B cell (primary cell): ENCODE measurements around the gene PRKN. TPM values are rescaled to one million over a fixed set of nuclear protein-coding genes. Genes with fewer than 3 reads are reported as not detected.

Experiments
- ATAC-seq: fragments of 200-7000 bp; cut with Tn5 transposase; one replicate; pipeline ENCODE4 v1.10.0; 2021; ENCODE audit warnings: low read depth, mild to moderate bottlenecking, moderate number of reproducible peaks, moderate library complexity
- CTCF ChIA-PET: fragments of 350-600 bp; sonication (Branson Sonifier 250); formaldehyde crosslinking; loops from one replicate; lab custom pipeline; 2021; ENCODE audit warnings: antibody characterized with exemption, inconsistent platforms; lab: Charles Lee
- POLR2A ChIA-PET: fragments of 350-600 bp; sonication (Branson Sonifier 250); formaldehyde crosslinking; loops from one replicate; lab custom pipeline; 2021; ENCODE audit warnings: antibody characterized with exemption; lab: Charles Lee
- DNase-seq: peaks from one replicate; pipeline ENCODE4 v3.0.0; 2013
- H2AFZ ChIP-seq: 2 replicates; pipeline ENCODE4 v1.6.1; 2012; ENCODE audit warnings: mild to moderate bottlenecking, low read depth, low read length; ENCODE audit not compliant: insufficient read depth, poor library complexity, severe bottlenecking
- H3K27ac ChIP-seq, 2 donors: 1 replicate in 1 of 2; 2 replicates in 1 of 2; pipeline ENCODE4 v1.5.1; 2012 to 2013; ENCODE audit warnings: low read length in 2 of 2, mild to moderate bottlenecking in 2 of 2, moderate library complexity in 1 of 2
- H3K27me3 ChIP-seq, 4 experiments: fragments of 200-600 bp in 1 of 4; sonication (generic) in 1 of 4; replicated peaks in 1 of 4; 1 replicate in 2 of 4; 2 replicates in 2 of 4; pipeline versions ENCODE4 v1.6.1 to v1.7.0; 2013 to 2016; ENCODE audit warnings: low read length in 3 of 4, mild to moderate bottlenecking in 2 of 4, mixed read lengths in 1 of 4, moderate library complexity in 1 of 4; ENCODE audit not compliant: insufficient read depth in 4 of 4, control insufficient read depth in 3 of 4; ENCODE audit errors: control extremely low read depth in 1 of 4
- H3K36me3 ChIP-seq, 2 experiments: replicated peaks in 1 of 2; 1 replicate in 1 of 2; 2 replicates in 1 of 2; pipeline versions ENCODE4 v1.6.1 to v1.7.1; 2013; ENCODE audit warnings: low read length in 1 of 2; ENCODE audit not compliant: insufficient read depth in 2 of 2, control insufficient read depth in 1 of 2; ENCODE audit errors: control extremely low read depth in 1 of 2, extremely low read depth in 1 of 2
- H3K4me1 ChIP-seq, 2 donors: fragments of 200-600 bp in 1 of 2; sonication (generic) in 1 of 2; 1 replicate in 1 of 2; 2 replicates in 1 of 2; pipeline versions ENCODE4 v1.5.1 to v1.6.1; 2013 to 2017; ENCODE audit warnings: low read length in 2 of 2; ENCODE audit not compliant: control insufficient read depth in 2 of 2, insufficient read depth in 2 of 2
- H3K4me2 ChIP-seq: replicated peaks from 2 replicates; pipeline ENCODE3; 2012; ENCODE audit warnings: mild to moderate bottlenecking, low read depth, low read length; ENCODE audit not compliant: poor library complexity, severe bottlenecking
- H3K4me3 ChIP-seq, 5 experiments: fragments of 200-600 bp in 1 of 5; sonication (generic) in 1 of 5; 1 replicate in 3 of 5; 2 replicates in 2 of 5; pipeline versions ENCODE4 v1.5.1 to v1.7.0; 2011 to 2016; ENCODE audit warnings: low read length in 4 of 5, mild to moderate bottlenecking in 4 of 5, low read depth in 2 of 5, control low read depth in 1 of 5, moderate library complexity in 1 of 5; ENCODE audit not compliant: insufficient read depth in 1 of 5; ENCODE audit errors: control extremely low read depth in 1 of 5, extremely low read depth in 1 of 5
- H3K79me2 ChIP-seq: fragments of 200-600 bp; sonication (generic); one replicate; pipeline ENCODE4 v1.6.0; 2016; ENCODE audit warnings: low read length; ENCODE audit not compliant: control insufficient read depth, insufficient read depth
- H3K9ac ChIP-seq: fragments of 200-600 bp; sonication (generic); 2 replicates; pipeline ENCODE4 v1.6.1; 2017; ENCODE audit warnings: mild to moderate bottlenecking, low read length, moderate library complexity
- H3K9me3 ChIP-seq, 3 donors: one replicate each; pipeline versions ENCODE4 v1.6.1 to v1.7.1; 2013; ENCODE audit warnings: low read length in 2 of 3; ENCODE audit not compliant: control insufficient read depth in 2 of 3, insufficient read depth in 1 of 3; ENCODE audit errors: control extremely low read depth in 1 of 3
- H4K20me1 ChIP-seq: 2 replicates; pipeline ENCODE4 v1.6.0; 2012; ENCODE audit warnings: mild to moderate bottlenecking, low read length; ENCODE audit not compliant: insufficient read depth, control insufficient read depth, poor library complexity, severe bottlenecking
- H3K27ac Mint-ChIP-seq: one replicate; pipeline ENCODE4 v1.8.0; 2021; ENCODE audit warnings: mixed read lengths
- H3K27me3 Mint-ChIP-seq: one replicate; pipeline ENCODE4 v1.8.0; 2021; ENCODE audit warnings: mixed read lengths
- H3K4me1 Mint-ChIP-seq: one replicate; pipeline ENCODE4 v1.8.0; 2021; ENCODE audit warnings: mixed read lengths
- H3K4me3 Mint-ChIP-seq: one replicate; pipeline ENCODE4 v1.8.0; 2021; ENCODE audit warnings: mixed read lengths
- H3K9me3 Mint-ChIP-seq: one replicate; pipeline ENCODE4 v1.8.0; 2022; ENCODE audit warnings: mixed read lengths; ENCODE audit not compliant: insufficient read depth
- CTCF ChIP-seq: fragments of 200-600 bp; IDR thresholded peaks from one replicate; pipeline ENCODE4 v1.8.0; 2022; ENCODE audit warnings: antibody characterized with exemption, mild to moderate bottlenecking
- EZH2 ChIP-seq: IDR thresholded peaks from 2 replicates; pipeline ENCODE4 v1.6.1; 2012; ENCODE audit warnings: borderline replicate concordance, low read depth, mild to moderate bottlenecking, moderate library complexity, low read length; ENCODE audit not compliant: insufficient read depth, poor library complexity, severe bottlenecking
- WGBS: methylation state at CpG from one replicate; pipeline ENCODE4 v1.1.5; 2013; ENCODE audit warnings: missing lambda C conversion rate; ENCODE audit not compliant: insufficient coverage; 5-methylcytosine and 5-hydroxymethylcytosine counted together
- intact Hi-C: fragments of 100-400 bp; cut with micrococcal nuclease; formaldehyde crosslinking; loops from one replicate; pipeline ENCODE4 v1.10.0; 2022
- polyA plus RNA-seq: library from polyadenylated mRNA; depleted of rRNA; stranded (reverse); fragments of >200 nt; gene quantifications from 2 replicates; pipeline ENCODE4 v1.2.3, GENCODE V29; 2012
- total RNA-seq, 2 donors: library from RNA; stranded (reverse); fragments of 120-200 nt in 1 of 2; gene quantifications; 1 replicate in 1 of 2; 2 replicates in 1 of 2; pipeline versions ENCODE4 v1.2.3 to v1.2.4, GENCODE V29; 2013 to 2022

The PRKN gene
- total and polyA plus RNA-seq, 2 donors (not counting 1 experiment from before 2014, with no cell fraction given) = 1.6 to 6.2 TPM

DNA sequence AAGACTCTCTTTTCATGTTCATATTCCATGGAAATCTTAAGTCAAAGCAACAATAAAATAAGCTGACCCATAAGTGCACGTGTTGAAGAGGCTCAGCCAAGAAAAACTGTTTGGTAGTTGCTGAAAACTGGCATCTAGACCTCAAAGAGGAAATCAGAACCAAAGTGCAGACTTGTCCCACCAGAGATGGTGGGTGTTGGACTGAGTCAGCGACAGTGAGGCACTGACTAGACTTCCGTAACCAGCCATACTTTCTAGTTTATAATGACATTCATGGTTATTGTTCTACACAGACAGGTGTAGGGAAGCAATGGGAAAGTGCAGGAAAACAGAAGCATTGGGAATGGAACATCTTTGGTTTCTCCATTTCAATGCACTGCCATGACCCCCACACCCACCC lies 1278.0 kb downstream of the PRKN start:
- Mint-ChIP-seq H3K27ac (no peak overlapping the region), H3K27me3 (no peaks in the 10 kb centered on the region), H3K4me3 (no peak overlapping the region), H3K4me1 (no peaks in the 10 kb centered on the region), H3K9me3 (no peaks in the 10 kb centered on the region)
- Histone ChIP-seq H3K9ac (no peak overlapping the region), H2AFZ (no peak overlapping the region), H3K4me3 (no peak overlapping the region), H3K4me2 (no peak overlapping the region), H3K4me1 (no peaks in the 10 kb centered on the region), H3K79me2 (no peaks in the 10 kb centered on the region), H3K9me3 (peaks cover 0 to 4% (median 0%) of the 10 kb centered on the region in 3 donors), H3K36me3 (no peaks in the 10 kb centered on the region), H4K20me1 (no peaks in the 10 kb centered on the region), H3K27ac (no peak overlapping the region), H3K27me3 (no peaks in the 10 kb centered on the region)
- TF ChIP-seq CTCF = no peak
- no peak for TF ChIP-seq EZH2
- DNase-seq (no peak), ATAC-seq (no peak)
- CTCF ChIA-PET = no interaction called here
- intact Hi-C loops = no loop called here
- POLR2A ChIA-PET = no interaction called here
- WGBS = 100% methylated on average over 1 of the region's 3 CpGs

DNA sequence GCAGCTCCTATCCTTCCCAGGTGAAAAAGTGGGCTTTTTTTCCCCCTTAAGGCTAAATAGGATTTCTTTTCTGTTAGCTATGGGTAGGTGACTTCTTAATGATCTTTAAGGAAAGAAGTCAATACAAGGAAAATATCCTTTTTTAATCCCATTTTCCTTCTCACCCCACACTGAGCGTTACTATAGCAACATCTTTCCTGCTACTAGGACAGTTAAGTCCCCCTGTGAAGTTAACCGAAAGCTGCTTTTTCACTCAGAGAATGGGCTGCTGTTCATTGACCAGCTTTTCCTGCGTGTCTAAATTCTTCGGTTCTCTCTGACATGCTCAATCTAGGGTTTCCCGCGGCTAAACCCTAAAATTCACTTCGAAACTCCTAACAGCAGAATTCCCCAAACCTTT lies 1280.6 kb downstream of the PRKN start:
- H3K27me3 ChIP-seq = no peaks in the 10 kb centered on the region
- H3K9ac ChIP-seq = no peak overlapping the region
- no peaks in the 10 kb centered on the region for H3K27me3 Mint-ChIP-seq
- no peak for ATAC-seq
- H2AFZ ChIP-seq = no peak overlapping the region
- H3K4me3 Mint-ChIP-seq = no peak overlapping the region
- no peak overlapping the region for H3K27ac Mint-ChIP-seq
- no peaks in the 10 kb centered on the region for H3K36me3 ChIP-seq
- ChIA-PET POLR2A (no interaction called here), CTCF (no interaction called here)
- H3K9me3 Mint-ChIP-seq = no peaks in the 10 kb centered on the region
- no peak overlapping the region for H3K4me3 ChIP-seq
- no peaks in the 10 kb centered on the region for H3K79me2 ChIP-seq
- WGBS = 98% methylated on average over 4 of the region's 7 CpGs
- no peaks in the 10 kb centered on the region for H3K4me1 Mint-ChIP-seq
- TF ChIP-seq CTCF (no peak), EZH2 (no peak)
- no peaks in the 10 kb centered on the region for H3K4me1 ChIP-seq
- H4K20me1 ChIP-seq = no peaks in the 10 kb centered on the region
- intact Hi-C loops = no loop called here
- no peaks in the 10 kb centered on the region for H3K9me3 ChIP-seq
- H3K4me2 ChIP-seq = no peak overlapping the region
- no peak overlapping the region for H3K27ac ChIP-seq
- DNase-seq = no peak
